Hippocampal formation (tissue), 2 donors: ENCODE data around the gene AARS2.
A peak's percentile ranks its signal among the peaks of the same experiment; 100 is the strongest.

ENCODE experiments used
- DNase-seq, 2 donors: peaks; one replicate each; lab custom pipeline; 2025; lab: John Stamatoyannopoulos, UW

Gene AARS2

DNA sequence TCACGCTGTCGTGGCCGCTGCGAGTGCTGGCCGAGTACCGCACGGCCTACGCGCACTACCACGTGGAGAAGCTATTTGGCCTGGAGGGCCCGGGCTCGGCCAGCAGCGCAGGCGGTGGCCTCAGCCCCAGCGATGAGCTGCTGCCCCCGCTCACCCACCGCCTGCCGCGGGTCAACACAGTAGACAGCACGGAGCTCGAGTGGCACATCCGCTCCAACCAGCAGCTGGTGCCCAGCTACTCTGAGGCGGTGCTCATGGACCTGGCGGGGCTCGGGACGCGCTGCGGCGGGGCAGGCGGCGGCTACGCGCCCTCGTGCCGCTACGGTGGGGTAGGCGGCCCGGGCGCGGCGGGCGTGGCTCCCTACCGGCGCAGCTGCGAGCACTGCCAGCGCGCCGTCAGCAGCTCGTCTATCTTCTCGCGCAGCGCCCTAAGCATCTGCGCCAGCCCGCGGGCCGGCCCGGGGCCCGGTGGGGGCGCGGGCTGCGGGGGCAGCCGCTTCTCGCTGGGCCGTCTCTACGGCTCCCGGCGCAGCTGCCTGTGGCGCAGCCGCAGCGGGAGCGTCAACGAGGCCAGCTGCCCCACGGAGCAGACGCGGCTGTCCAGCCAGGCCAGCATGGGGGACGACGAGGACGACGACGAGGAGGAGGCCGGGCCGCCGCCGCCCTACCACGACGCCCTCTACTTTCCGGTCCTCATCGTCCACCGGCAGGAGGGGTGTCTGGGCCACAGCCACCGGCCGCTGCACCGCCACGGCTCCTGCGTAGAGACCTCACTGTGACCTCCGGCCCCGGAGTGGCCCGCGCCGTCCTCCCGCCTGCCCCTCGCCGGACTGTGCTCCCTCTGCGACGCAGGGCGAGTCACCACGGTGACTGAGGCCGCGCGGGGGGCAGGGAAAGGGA, 37.1 kb downstream of the AARS2 start:
- no peak for DNase-seq

GRCh38 chr6:44275271-44275748, 37.8 kb downstream of the AARS2 start:
- no peak for DNase-seq

GRCh38 chr6:44273617-44274016, 39.5 kb downstream of the AARS2 start:
- no peak for DNase-seq

- DNase-seq = no peak
Observed at GRCh38 chr6:44272999-44273566, 40.1 kb downstream of the AARS2 start.

DNA sequence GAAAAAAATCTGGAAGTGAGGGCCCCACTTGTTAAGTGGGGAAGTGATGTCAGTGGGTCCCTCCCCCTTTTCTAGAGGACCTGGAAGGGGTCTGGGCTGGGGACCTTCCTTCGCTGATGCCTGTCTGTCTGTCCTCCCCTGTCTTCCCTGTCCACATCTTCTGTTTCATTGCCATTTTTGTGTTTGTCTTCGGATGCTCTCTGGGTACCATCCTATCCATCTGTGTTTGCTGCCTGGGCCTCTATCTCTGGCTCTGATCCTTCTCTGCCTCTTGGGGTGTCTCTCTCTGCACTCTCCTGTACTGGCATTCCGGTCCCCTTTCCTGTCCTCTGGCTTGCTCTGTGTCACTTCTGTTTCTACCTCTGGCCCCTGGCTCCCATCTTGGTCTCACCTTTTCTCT, 40.6 kb downstream of the AARS2 start:
- DNase-seq = no peak

DNA sequence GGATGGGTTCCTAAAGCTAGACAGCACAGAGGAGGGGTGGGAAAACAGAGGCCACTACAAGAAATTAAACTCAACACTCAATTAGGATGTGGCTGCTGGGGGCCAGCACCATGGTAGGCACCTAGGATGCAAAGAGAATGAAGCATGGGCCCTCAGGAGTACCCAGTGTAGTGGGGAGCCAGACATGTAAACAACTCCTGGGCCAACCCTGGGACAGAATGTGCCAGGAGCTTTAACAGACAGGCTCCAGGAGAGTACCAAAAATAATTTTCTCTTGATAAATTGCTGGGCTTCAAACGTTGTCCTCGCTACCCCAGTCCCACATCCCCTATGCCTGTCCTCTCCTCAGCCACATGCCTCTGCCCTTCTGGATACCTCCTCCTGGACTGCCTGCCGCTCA, 41.2 kb downstream of the AARS2 start:
- no peak for DNase-seq

GRCh38 chr6:44271406-44271723, 41.8 kb downstream of the AARS2 start:
- DNase-seq = no peak

DNA sequence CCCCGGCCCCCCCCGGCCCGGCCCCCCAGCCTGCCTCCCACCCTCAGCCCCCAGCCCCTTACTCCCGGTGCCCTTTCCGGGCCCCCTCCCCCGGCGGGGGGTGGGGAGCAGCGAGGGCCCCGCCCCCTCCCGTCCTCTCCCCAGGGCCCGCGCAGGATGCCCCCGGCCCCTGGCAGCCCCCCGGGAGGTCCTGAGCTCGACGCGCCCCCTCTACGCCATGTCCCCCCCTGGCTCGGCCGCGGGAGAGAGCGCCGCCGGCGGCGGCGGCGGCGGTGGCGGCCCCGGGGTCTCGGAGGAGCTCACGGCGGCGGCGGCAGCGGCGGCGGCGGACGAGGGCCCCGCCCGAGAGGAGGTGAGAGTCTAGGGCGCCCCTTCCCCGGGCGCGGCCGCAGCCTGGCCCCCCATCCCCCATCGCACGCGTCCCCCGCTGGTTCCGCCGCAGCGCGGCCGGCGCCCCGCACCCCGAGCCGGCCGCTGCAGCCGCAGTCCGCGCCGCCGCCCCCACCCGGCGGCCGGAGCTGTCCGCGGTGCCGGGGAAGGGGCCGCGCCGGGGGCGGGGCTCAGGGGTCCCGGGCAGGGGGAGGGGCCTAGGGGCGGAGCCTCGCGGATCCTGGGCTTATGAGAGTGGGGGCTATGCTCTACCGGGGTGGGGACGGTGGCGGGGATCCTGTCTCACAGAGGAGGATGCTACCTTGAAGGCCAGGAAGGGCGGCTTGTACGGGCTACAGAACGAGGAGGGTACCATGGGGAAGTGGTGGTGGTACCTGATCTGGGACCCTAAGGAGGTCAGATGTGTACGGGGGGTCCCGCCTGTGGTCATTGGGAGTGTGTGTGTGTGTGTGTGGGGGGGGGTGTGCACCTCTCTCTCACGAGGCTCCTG, 42.4 kb downstream of the AARS2 start:
- DNase-seq = no peak

GRCh38 chr6:44269921-44270525, 43.1 kb downstream of the AARS2 start, which contains the start of gene TMEM151B:
TMEM151B (plus strand) TSS chr6:44270450; CDS start chr6:44270743, 293 bp downstream.
- DNase-seq = no peak

DNA sequence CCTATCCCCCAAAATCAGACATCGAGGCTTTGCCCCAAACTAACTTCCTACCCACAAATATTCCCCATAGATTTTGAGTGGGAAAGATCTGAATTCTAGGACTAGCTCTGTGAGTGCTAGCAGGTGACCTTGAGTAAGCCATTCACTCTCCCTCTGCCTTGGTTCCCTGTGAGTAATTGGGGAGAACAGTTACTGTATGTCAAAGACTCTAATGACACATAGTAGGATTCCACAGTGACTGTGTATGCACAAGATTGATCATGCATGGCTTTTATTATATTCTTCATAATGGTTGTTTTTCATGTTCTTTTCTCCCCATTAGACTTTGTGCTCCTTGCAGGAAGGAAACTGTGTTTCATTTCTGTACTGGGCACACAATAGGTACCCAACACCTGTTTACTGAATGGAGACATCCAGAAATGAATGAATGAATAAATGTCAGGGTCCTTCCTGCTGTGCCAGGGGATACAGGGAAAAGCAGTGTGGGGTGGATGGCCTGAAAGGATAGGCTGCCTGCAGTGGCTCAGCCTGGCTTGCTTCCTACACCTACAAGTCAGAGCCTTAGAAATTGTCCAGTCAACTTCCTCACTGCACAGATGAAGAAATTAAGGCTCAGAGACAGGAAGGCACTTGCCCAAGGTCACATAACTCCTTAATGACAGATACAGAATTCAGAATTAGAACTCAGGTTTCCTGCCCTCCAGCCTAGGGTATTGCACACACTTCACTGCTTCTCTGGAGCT, 43.8 kb downstream of the AARS2 start:
- no peak for DNase-seq

GRCh38 chr6:44268095-44268628, 45.0 kb downstream of the AARS2 start:
- DNase-seq = peak in 1 of 2 donors; percentile 19

GRCh38 chr6:44267252-44267651, 45.9 kb downstream of the AARS2 start:
- no peak for DNase-seq

GRCh38 chr6:44266347-44266746, 46.8 kb downstream of the AARS2 start:
- DNase-seq = no peak

- DNase-seq = no peak
Observed at GRCh38 chr6:44265722-44266233, 47.4 kb downstream of the AARS2 start.

DNA sequence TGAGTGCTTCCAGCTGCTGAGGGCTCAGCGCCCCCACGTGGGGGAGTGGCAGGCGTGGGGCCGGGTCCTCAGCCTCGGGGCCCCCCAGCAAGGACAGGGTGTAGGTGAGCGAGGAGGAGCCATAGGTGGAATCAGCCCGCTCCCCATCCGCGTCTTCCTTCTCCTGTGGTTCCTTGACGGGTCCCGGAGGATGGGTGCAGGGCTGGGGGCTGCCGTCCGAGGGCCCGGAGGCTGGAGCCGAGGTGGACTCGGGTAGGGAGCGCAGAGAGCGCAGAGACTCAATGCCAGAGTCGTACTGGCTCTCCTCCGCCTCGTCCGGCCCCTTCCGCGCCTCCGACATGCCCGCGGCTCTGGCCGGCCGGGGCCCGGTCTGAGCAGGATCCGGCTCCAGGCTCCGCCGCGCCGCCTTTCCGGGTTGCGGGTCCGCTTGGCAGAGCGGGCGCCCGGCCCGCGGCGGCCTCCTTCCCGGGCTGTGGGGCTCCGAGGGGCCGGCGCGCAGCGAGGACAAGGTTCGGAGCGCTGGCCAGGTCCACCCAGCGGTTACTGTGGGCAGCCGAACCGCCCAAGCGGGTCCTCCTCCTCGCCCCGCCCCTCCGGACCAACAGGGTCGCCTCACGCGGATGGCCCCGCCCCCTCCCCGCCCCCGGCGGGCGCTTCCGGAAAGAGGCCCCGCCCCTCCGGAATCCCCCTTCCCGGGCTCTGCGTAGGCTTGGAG, 48.0 kb downstream of the AARS2 start, which contains the start of gene NFKBIE:
Gene NFKBIE (minus strand): TSS at position 545 of the 715 bp plus-strand sequence. CDS start 205 bp downstream, at position 340.
- DNase-seq = peak; percentile 85 to 86

GRCh38 chr6:44264154-44265006, 48.8 kb downstream of the AARS2 start:
- no peak for DNase-seq

DNA sequence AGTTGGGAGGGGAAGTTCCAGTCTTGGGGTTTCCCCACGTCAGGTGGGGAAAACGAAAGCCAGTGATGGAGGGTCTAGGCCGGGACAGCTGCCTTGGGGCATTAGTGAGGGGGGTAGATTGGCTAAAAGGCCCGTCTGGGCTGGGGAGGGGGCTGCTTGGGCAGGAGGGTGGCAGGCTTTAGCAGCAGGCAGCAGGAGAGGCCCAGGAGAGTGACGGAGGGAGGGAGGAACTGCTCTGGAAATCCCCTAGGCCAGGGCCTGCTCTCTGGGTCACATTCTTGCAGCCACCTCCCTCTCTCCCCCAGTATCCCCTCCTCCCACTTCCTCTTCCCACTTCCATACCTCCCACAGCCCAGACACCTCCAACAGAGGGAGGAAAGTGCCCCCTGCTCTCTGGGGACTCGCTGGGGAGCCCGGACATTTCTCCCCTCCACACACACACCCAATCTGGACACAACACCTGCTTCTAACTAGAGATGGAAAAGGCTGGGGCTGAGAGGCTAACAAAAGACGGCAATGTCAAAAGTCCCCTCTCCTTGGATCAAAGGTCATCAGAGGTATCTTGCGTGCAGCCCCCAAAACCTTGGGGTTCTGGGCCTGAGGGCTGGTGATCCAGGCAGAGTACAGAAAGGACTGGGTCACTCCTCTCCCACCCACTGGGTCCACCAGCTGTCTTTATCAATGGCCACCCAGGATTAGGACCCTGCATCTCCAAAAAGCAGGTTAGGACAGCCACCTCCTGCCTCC, 49.6 kb downstream of the AARS2 start:
- DNase-seq = no peak
